T-cell (primary cell): ENCODE measurements around the gene KRT71. TPM values are rescaled to one million over a fixed set of nuclear protein-coding genes. Genes with fewer than 3 reads are reported as not detected.

Experiments
- ATAC-seq, 4 experiments: fragments of 200-7000 bp in 3 of 4; fragments of 150-1000 bp in 1 of 4; cut with Tn5 transposase; replicated peaks in 1 of 4; 1 replicate in 3 of 4; 2 replicates in 1 of 4; pipeline ENCODE4 v1.10.0; 2021; ENCODE audit warnings: moderate library complexity in 3 of 4, mild to moderate bottlenecking in 2 of 4, moderate number of reproducible peaks in 1 of 4
- CTCF ChIA-PET, 2 donors: fragments of 300-600 bp; sonication (Branson Sonifier 250); formaldehyde crosslinking; loops; one replicate each; lab custom pipeline; 2022; ENCODE audit warnings: antibody characterized with exemption in 2 of 2; lab: Charles Lee
- POLR2A ChIA-PET, 2 donors: fragments of 300-600 bp; sonication (Branson Sonifier 250); formaldehyde crosslinking; loops; one replicate each; lab custom pipeline; 2022; ENCODE audit warnings: antibody characterized with exemption in 2 of 2; lab: Charles Lee
- DNase-seq, 35 experiments: peaks; one replicate each; pipeline versions ENCODE4 v3.0.0 to v3.0.0-alpha.2; 2013 to 2023
- H3K27ac ChIP-seq: one replicate; pipeline ENCODE4 v1.5.1; 2013; ENCODE audit warnings: low read length
- H3K27me3 ChIP-seq, 2 experiments: replicated peaks in 1 of 2; 1 replicate in 1 of 2; 2 replicates in 1 of 2; pipeline versions ENCODE4 v1.6.1 to v1.7.0; 2013; ENCODE audit warnings: low read length in 1 of 2, mixed read lengths in 1 of 2; ENCODE audit not compliant: control insufficient read depth in 2 of 2, insufficient read depth in 2 of 2; ENCODE audit errors: extremely low read depth in 1 of 2
- H3K36me3 ChIP-seq, 2 donors: 1 replicate in 1 of 2; 2 replicates in 1 of 2; pipeline versions ENCODE4 v1.6.1 to v1.7.0; 2013; ENCODE audit warnings: low read length in 1 of 2; ENCODE audit not compliant: control insufficient read depth in 2 of 2, insufficient read depth in 1 of 2; ENCODE audit errors: extremely low read depth in 1 of 2
- H3K4me1 ChIP-seq, 2 experiments: 1 replicate in 1 of 2; 2 replicates in 1 of 2; pipeline versions ENCODE4 v1.6.1 to v1.7.0; 2013; ENCODE audit warnings: low read length in 2 of 2, mixed read lengths in 1 of 2; ENCODE audit not compliant: insufficient read depth in 2 of 2, control insufficient read depth in 1 of 2; ENCODE audit errors: extremely low read depth in 1 of 2
- H3K4me3 ChIP-seq, 2 donors: 1 replicate in 1 of 2; 2 replicates in 1 of 2; pipeline versions ENCODE4 v1.5.1 to v1.7.0; 2013; ENCODE audit warnings: mild to moderate bottlenecking in 2 of 2, low read length in 1 of 2, moderate library complexity in 1 of 2; ENCODE audit not compliant: control insufficient read depth in 1 of 2; ENCODE audit errors: extremely low read depth in 1 of 2
- H3K9me3 ChIP-seq: 2 replicates; pipeline ENCODE4 v1.7.0; 2013
- H3K27ac Mint-ChIP-seq, 2 donors: one replicate each; pipeline ENCODE4 v1.8.0; 2020 to 2021; ENCODE audit warnings: mild to moderate bottlenecking in 2 of 2, mixed read lengths in 2 of 2
- H3K27me3 Mint-ChIP-seq, 2 donors: one replicate each; pipeline ENCODE4 v1.8.0; 2021 to 2022; ENCODE audit warnings: mixed read lengths in 2 of 2
- H3K36me3 Mint-ChIP-seq: one replicate; pipeline ENCODE4 v1.8.0; 2021; ENCODE audit warnings: mixed read lengths
- H3K4me1 Mint-ChIP-seq, 3 donors: one replicate each; pipeline ENCODE4 v1.8.0; 2020 to 2022; ENCODE audit warnings: mixed read lengths in 3 of 3, mild to moderate bottlenecking in 1 of 3
- H3K4me3 Mint-ChIP-seq, 3 donors: one replicate each; pipeline ENCODE4 v1.8.0; 2020 to 2022; ENCODE audit warnings: mild to moderate bottlenecking in 3 of 3, mixed read lengths in 3 of 3, moderate library complexity in 3 of 3
- H3K9me3 Mint-ChIP-seq, 3 donors: one replicate each; pipeline ENCODE4 v1.8.0; 2020 to 2022; ENCODE audit warnings: mixed read lengths in 3 of 3
- WGBS: methylation state at CpG from one replicate; pipeline ENCODE4 v1.1.5; 2013; ENCODE audit warnings: missing lambda C conversion rate; ENCODE audit not compliant: insufficient coverage; 5-methylcytosine and 5-hydroxymethylcytosine counted together
- total RNA-seq, 35 experiments: library from RNA in 6 of 35; stranded (reverse) in 6 of 35; fragments of 120-200 nt in 1 of 35; gene quantifications; one replicate each; pipeline versions ENCODE4 v1.2.1 to v1.2.4 and lab custom pipeline; 2013 to 2026

KRT71 gene
- total RNA-seq, 5 donors from 2014 or later (not counting 1 experiment from before 2014, with no cell fraction given) = not detected

DNA sequence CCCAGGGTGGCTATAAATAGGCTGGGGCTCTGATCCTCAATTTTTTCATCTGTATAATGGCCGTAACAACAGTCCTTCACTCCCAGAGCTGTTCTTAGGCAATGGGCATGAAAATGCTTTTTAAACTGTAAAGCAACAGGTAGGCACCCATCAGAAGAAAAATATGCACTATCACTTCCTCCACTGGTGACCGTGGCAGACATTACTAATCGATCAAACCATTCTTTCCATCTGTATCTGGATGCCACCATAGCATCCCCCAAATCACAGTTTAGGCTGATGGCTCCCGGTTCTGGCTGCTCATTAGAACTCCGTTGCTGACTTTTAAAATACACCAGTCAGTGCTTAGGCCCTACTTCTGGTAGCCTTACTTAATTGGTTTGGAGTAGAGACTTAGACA is 11.2 kb downstream of the KRT71 start:
- DNase-seq (no peak), ATAC-seq (no peak)
- H3K27ac Mint-ChIP-seq = no peak overlapping the region
- peaks cover 3 to 5% of the 10 kb centered on the region in 2 donors for H3K27me3 Mint-ChIP-seq
- WGBS = 86% methylated on average over 3 of the region's 5 CpGs
- Histone ChIP-seq H3K27ac (no peak overlapping the region), H3K4me3 (no peak overlapping the region), H3K36me3 (no peaks in the 10 kb centered on the region), H3K9me3 (no peaks in the 10 kb centered on the region), H3K27me3 (peaks cover 0 to 37% of the 10 kb centered on the region in 2 experiments), H3K4me1 (peaks cover 0 to 7% of the 10 kb centered on the region in 2 experiments)
- ChIA-PET CTCF (no interaction called here), POLR2A (no interaction called here)
- no peaks in the 10 kb centered on the region for H3K36me3 Mint-ChIP-seq
- H3K4me1 Mint-ChIP-seq = peaks cover 0 to 3% (median 0%) of the 10 kb centered on the region in 3 donors
- no peaks in the 10 kb centered on the region for H3K9me3 Mint-ChIP-seq
- no peak overlapping the region for H3K4me3 Mint-ChIP-seq

DNA sequence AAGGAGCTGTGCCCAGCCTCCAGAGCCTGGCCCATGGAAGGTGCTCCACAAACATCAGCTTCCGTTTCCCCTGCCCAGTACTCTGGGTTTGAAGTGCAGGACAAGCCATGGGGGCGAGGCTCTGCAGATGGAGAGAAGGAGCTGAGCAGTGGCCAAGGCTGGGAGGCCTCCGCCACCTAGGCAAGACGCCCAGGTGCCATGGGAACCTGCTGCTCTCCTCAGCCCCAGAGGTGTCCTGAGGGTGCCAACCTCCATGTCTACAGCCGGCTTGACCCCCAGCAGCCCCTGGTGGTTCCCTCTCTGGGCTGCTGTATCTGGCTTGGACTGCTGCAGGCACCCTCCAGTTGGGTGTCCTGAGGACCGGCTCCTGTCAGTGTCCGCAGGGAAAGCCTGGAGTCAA is 12.4 kb downstream of the KRT71 start:
- ATAC-seq = no peak
- ChIA-PET CTCF (no interaction called here), POLR2A (no interaction called here)
- peaks cover 0 to 32% of the 10 kb centered on the region in 2 experiments for H3K27me3 ChIP-seq
- H3K36me3 ChIP-seq = no peaks in the 10 kb centered on the region
- Mint-ChIP-seq H3K4me1 (peaks cover 0 to 3% (median 0%) of the 10 kb centered on the region in 3 donors), H3K27me3 (peaks cover 0 to 5% of the 10 kb centered on the region in 2 donors), H3K9me3 (no peaks in the 10 kb centered on the region), H3K36me3 (no peaks in the 10 kb centered on the region), H3K4me3 (no peak overlapping the region), H3K27ac (no peak overlapping the region)
- peaks cover 0 to 7% of the 10 kb centered on the region in 2 experiments for H3K4me1 ChIP-seq
- WGBS = 77% methylated on average over 6 of the region's 7 CpGs
- no peak for DNase-seq
- no peaks in the 10 kb centered on the region for H3K9me3 ChIP-seq
- H3K4me3 ChIP-seq = no peak overlapping the region
- H3K27ac ChIP-seq = no peak overlapping the region

DNA sequence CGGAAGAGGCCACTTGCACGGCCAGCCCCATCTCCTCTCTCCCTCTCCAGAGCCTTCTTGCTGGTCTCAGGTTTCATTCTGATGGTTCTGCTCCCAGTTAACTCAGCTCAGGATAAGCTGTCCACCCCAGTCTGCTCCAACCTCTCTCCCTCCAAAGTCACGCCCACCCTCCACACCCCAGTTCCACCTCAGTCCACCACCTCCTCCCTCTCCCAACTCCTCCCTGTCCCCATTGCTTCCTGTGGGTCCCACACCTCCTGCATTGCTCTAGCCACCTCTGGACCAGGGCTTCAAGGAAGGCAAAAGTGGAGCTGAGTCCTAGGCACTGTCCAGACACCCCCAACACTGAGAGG is 13.1 kb downstream of the KRT71 start:
- Histone ChIP-seq H3K4me3 (no peak overlapping the region), H3K4me1 (peaks cover 0 to 7% of the 10 kb centered on the region in 2 experiments), H3K27ac (no peak overlapping the region), H3K9me3 (no peaks in the 10 kb centered on the region), H3K36me3 (no peaks in the 10 kb centered on the region), H3K27me3 (peaks cover 0 to 32% of the 10 kb centered on the region in 2 experiments)
- no peak for DNase-seq
- peaks cover 0 to 3% (median 0%) of the 10 kb centered on the region in 3 donors for H3K4me1 Mint-ChIP-seq
- peaks cover 0 to 3% of the 10 kb centered on the region in 2 donors for H3K27me3 Mint-ChIP-seq
- ChIA-PET CTCF (no interaction called here), POLR2A (no interaction called here)
- H3K27ac Mint-ChIP-seq = no peak overlapping the region
- H3K4me3 Mint-ChIP-seq = no peak overlapping the region
- no peak for ATAC-seq
- 81% methylated on average over 3 of the region's 3 CpGs for whole genome bisulfite sequencing
- H3K9me3 Mint-ChIP-seq = no peaks in the 10 kb centered on the region
- H3K36me3 Mint-ChIP-seq = no peaks in the 10 kb centered on the region

DNA sequence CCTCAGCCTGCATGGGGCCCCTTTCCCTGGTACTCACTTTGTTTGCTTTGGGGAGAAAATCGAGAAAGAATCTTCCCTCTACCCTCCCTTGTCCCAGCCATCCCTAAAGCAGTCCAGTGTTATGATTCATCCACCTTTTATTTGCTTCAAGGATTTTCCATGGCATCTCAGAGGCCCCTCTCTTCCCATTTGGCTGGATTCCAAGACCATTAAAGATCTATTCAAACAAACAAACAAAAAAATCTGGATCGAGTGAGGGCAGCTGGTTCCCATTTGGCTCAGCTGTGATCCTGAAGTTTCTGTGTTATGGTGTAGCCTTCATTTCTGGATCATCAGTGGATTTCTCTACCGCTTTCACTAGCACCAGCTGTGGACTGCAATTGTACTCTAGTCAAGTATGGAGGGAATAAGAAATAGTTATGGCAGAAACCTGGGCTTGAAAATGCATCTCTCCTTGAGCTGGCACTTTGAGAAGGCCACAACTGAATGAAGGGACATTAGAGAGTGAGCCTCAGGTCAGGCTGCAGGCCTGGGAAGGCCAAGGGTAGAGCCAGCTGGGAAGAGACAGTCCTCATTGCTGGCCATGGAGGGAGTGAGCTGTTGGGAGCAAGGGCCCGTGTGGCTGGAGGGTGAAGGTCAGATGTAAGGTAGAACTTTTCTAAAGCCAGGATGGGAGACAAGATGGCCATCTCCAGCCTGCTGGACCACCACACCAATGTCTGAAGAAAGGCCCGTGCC is 13.7 kb downstream of the KRT71 start:
- POLR2A ChIA-PET = no interaction called here
- Mint-ChIP-seq H3K4me1 (peaks cover 0 to 3% (median 0%) of the 10 kb centered on the region in 3 donors), H3K36me3 (no peaks in the 10 kb centered on the region), H3K27me3 (peaks cover 0 to 3% of the 10 kb centered on the region in 2 donors), H3K27ac (no peak overlapping the region), H3K9me3 (no peaks in the 10 kb centered on the region), H3K4me3 (no peak overlapping the region)
- no peak overlapping the region for H3K27ac ChIP-seq
- 72% methylated on average over 4 of the region's 5 CpGs for whole genome bisulfite sequencing
- ATAC-seq (no peak), DNase-seq (no peak)
- H3K27me3 ChIP-seq = peaks cover 0 to 29% of the 10 kb centered on the region in 2 experiments
- no peaks in the 10 kb centered on the region for H3K9me3 ChIP-seq
- H3K4me1 ChIP-seq = peaks cover 0 to 7% of the 10 kb centered on the region in 2 experiments
- H3K36me3 ChIP-seq = no peaks in the 10 kb centered on the region
- no peak overlapping the region for H3K4me3 ChIP-seq
- CTCF ChIA-PET = no interaction called here

DNA sequence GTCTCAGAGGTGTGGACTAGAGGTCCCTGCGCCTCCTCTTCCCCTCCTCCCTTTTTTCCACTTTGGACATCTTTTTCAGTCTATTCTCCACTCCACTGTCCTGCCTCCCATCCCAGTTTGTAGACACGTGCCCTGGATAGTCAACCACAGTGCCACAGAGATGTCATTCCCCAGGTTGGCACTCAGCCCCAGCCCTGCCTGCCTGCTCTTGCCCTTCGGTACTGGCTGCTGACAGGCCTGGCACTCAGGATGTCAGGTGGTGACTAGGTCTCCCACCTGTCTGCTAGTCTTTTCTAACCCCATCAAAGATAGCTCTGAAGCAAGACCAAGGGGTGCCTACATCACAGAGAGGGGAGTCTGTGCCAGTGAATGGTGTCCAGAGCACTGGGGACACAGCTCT is 15.8 kb downstream of the KRT71 start:
- Mint-ChIP-seq H3K27me3 (peaks cover 0 to 3% of the 10 kb centered on the region in 2 donors), H3K36me3 (no peaks in the 10 kb centered on the region), H3K4me1 (no peaks in the 10 kb centered on the region), H3K9me3 (no peaks in the 10 kb centered on the region), H3K4me3 (no peak overlapping the region), H3K27ac (no peak overlapping the region)
- CTCF ChIA-PET = no interaction called here
- peaks cover 0 to 26% of the 10 kb centered on the region in 2 experiments for H3K27me3 ChIP-seq
- ATAC-seq (no peak), DNase-seq (no peak)
- 59% methylated on average over 2 of the region's 3 CpGs for WGBS
- no peaks in the 10 kb centered on the region for H3K4me1 ChIP-seq
- no peak overlapping the region for H3K27ac ChIP-seq
- POLR2A ChIA-PET = no interaction called here
- no peaks in the 10 kb centered on the region for H3K9me3 ChIP-seq
- no peak overlapping the region for H3K4me3 ChIP-seq
- H3K36me3 ChIP-seq = no peaks in the 10 kb centered on the region

DNA sequence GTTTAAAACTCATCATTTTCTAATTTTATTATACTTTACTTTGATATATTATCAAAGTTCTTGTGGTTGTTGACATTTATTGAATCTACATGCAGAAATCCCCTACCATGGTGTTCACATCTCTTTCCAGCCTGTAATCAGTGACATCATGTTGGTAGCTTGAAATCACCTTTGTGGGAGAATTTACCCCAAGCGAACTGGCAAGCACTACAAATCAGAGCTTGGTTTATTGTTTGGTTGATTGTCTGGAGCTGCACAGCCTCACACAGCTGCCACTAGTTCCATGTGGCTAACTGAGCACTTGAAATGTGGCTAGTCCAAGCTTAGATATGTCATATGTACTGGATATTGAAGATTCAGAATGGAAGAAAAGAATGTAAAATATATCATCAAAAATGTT is 17.4 kb downstream of the KRT71 start:
- Mint-ChIP-seq H3K36me3 (no peaks in the 10 kb centered on the region), H3K4me3 (no peak overlapping the region), H3K27me3 (peaks cover 0 to 3% of the 10 kb centered on the region in 2 donors), H3K27ac (no peak overlapping the region), H3K9me3 (no peaks in the 10 kb centered on the region), H3K4me1 (no peaks in the 10 kb centered on the region)
- H3K27ac ChIP-seq = no peak overlapping the region
- no peaks in the 10 kb centered on the region for H3K9me3 ChIP-seq
- peaks cover 0 to 29% of the 10 kb centered on the region in 2 experiments for H3K27me3 ChIP-seq
- no CpG with 5 or more reads among the region's 1 CpG for WGBS
- no peaks in the 10 kb centered on the region for H3K36me3 ChIP-seq
- H3K4me1 ChIP-seq = no peaks in the 10 kb centered on the region
- H3K4me3 ChIP-seq = no peak overlapping the region
- ATAC-seq (no peak), DNase-seq (no peak)
- POLR2A ChIA-PET = no interaction called here
- CTCF ChIA-PET = interaction anchor here in 1 of 2 donors (0.5 kb wide), 1 partner anchor 53 kb away, joined by 5 read pairs; no protein-coding TSS in a partner anchor
